Dedifferentiated amniotic fluid mesenchymal stem cell (primary cell): ENCODE measurements around the gene VPS52.
"Not testable (repeated sequence)": the region's sequence is repeated elsewhere in the genome, so short reads cannot be mapped to it uniquely, and the experiment has no call there.

Experiments used
- DNase-seq: peaks from one replicate; pipeline ENCODE4 v3.0.0-alpha.2; 2016; ENCODE audit errors: extremely low spot score

The VPS52 gene

GRCh38 chr6:33279971-33280511, 8.4 kb upstream of the VPS52 start:
- DNase-seq: no peak

GRCh38 chr6:33279257-33279695, 7.6 kb upstream of the VPS52 start:
- no peak for DNase-seq

GRCh38 chr6:33278810-33279209, 7.1 kb upstream of the VPS52 start:
- DNase-seq: no peak

GRCh38 chr6:33278392-33278741, 6.7 kb upstream of the VPS52 start:
- no peak for DNase-seq

- no peak for DNase-seq
Measured at GRCh38 chr6:33277663-33278391, 6.2 kb upstream of the VPS52 start.

- DNase-seq: no peak
Measured at GRCh38 chr6:33276864-33277662, 5.4 kb upstream of the VPS52 start, which contains the start of gene B3GALT4. Gene B3GALT4 (plus strand): TSS chr6:33277123. CDS start chr6:33277420, 297 bp downstream.

- no peak for DNase-seq
Measured at GRCh38 chr6:33276581-33276863, 4.8 kb upstream of the VPS52 start.

- not testable (repeated sequence) for DNase-seq
Measured at GRCh38 chr6:33275795-33276580, 4.3 kb upstream of the VPS52 start.

- DNase-seq: no peak
Measured at GRCh38 chr6:33273924-33274902, 2.5 kb upstream of the VPS52 start.

GRCh38 chr6:33273129-33273923, 1.6 kb upstream of the VPS52 start:
- DNase-seq: no peak

- DNase-seq: no peak
Measured at GRCh38 chr6:33272275-33273128, 826 bp upstream of the VPS52 start.

GRCh38 chr6:33271117-33271467, 584 bp downstream of the VPS52 start:
- no peak for DNase-seq

- DNase-seq: no peak
Measured at GRCh38 chr6:33264015-33264414, 7.7 kb downstream of the VPS52 start.

- DNase-seq: not testable (repeated sequence)
Measured at GRCh38 chr6:33262490-33262889, 9.2 kb downstream of the VPS52 start.

- no peak for DNase-seq
Measured at GRCh38 chr6:33259032-33259431, 12.6 kb downstream of the VPS52 start.

GRCh38 chr6:33254591-33254990, 17.1 kb downstream of the VPS52 start:
- no peak for DNase-seq

- DNase-seq: no peak
Measured at GRCh38 chr6:33252759-33253158, 18.9 kb downstream of the VPS52 start.

- no peak for DNase-seq
Measured at GRCh38 chr6:33251395-33252012, 20.2 kb downstream of the VPS52 start.

GRCh38 chr6:33250731-33251130, 20.9 kb downstream of the VPS52 start:
- no peak for DNase-seq
